Parathyroid adenoma (tissue), 2 donors: ENCODE data around the gene CA5A.
"Not testable (repeated sequence)": the region's sequence is repeated elsewhere in the genome, so short reads cannot be mapped to it uniquely, and the experiment has no call there.

ENCODE experiments used
- H2AFZ ChIP-seq: fragments of 300-600 bp; sonication (generic); one replicate; pipeline ENCODE4 v1.7.0; 2017; ENCODE audit warnings: antibody characterized with exemption, mild to moderate bottlenecking
- H3K27ac ChIP-seq: fragments of 300-600 bp; sonication (generic); one replicate; pipeline ENCODE4 v1.7.0; 2017
- H3K27me3 ChIP-seq: fragments of 300-600 bp; sonication (generic); one replicate; pipeline ENCODE4 v1.7.0; 2017; ENCODE audit warnings: low read length; ENCODE audit not compliant: control insufficient read depth, insufficient read depth
- H3K36me3 ChIP-seq: fragments of 300-600 bp; sonication (generic); one replicate; pipeline ENCODE4 v1.7.0; 2017; ENCODE audit warnings: low read length; ENCODE audit not compliant: control insufficient read depth, insufficient read depth
- H3K4me1 ChIP-seq: fragments of 300-600 bp; sonication (generic); one replicate; pipeline ENCODE4 v1.7.0; 2017; ENCODE audit warnings: control low read depth
- H3K4me2 ChIP-seq: fragments of 300-600 bp; sonication (generic); one replicate; pipeline ENCODE4 v1.7.0; 2017; ENCODE audit warnings: low read length
- H3K4me3 ChIP-seq: fragments of 300-600 bp; sonication (generic); one replicate; pipeline ENCODE4 v1.7.0; 2017; ENCODE audit warnings: low read depth, low read length
- H3K79me2 ChIP-seq: fragments of 300-600 bp; sonication (generic); one replicate; pipeline ENCODE4 v1.7.0; 2017; ENCODE audit warnings: control low read depth
- H3K9ac ChIP-seq: fragments of 300-600 bp; sonication (generic); one replicate; pipeline ENCODE4 v1.7.0; 2017; ENCODE audit warnings: mild to moderate bottlenecking
- H3K9me3 ChIP-seq: fragments of 300-600 bp; sonication (generic); one replicate; pipeline ENCODE4 v1.7.0; 2017; ENCODE audit warnings: low read length; ENCODE audit not compliant: control insufficient read depth
- CTCF ChIP-seq: fragments of 300-600 bp; sonication (generic); IDR thresholded peaks from one replicate; pipeline ENCODE4 v1.7.0; 2017; ENCODE audit warnings: antibody characterized with exemption, mild to moderate bottlenecking
- donor health status: primary hyperparathyroidism.

Gene CA5A

GRCh38 chr16:87936375-87937230, at the start of gene CA5A:
CA5A (minus strand) TSS chr16:87936529; CDS start chr16:87936450, 79 bp downstream.
- H3K4me2 ChIP-seq, result no peak within 1 kb of the TSS
- H3K4me1 ChIP-seq, result no peaks in the 10 kb centered on the region
- H3K9ac ChIP-seq, result no peak within 1 kb of the TSS
- no peak within 1 kb of the TSS for H3K27ac ChIP-seq
- no peaks in the 10 kb centered on the region for H3K9me3 ChIP-seq
- no peak within 1 kb of the TSS for H2AFZ ChIP-seq
- H3K27me3 ChIP-seq, result no peaks in the 10 kb centered on the region
- no peaks in the 10 kb centered on the region for H3K36me3 ChIP-seq
- no peaks in the 10 kb centered on the region for H3K79me2 ChIP-seq
- no peak for TF ChIP-seq CTCF
- H3K4me3 ChIP-seq, result no peak within 1 kb of the TSS

DNA sequence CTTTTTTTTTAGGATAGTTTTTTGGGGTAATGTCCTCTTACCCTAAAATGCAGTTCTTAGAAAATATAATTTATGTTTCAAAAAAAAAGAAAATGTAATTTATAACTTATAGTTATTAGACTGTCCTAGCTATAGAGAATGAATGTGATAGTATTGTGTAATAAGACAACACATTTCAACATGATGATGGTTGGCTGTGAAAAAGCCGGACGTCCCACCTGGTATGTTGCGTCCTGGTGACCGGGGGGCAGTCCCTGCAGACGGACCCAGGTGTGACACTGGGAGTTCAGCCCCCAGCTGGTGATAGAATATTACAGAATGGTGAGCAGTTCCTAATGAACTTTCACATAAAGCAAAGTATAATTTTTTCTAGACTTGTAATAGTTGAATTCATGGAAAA, 49.2 kb upstream of the CA5A start:
- H3K4me3 ChIP-seq, H3K36me3 ChIP-seq, H3K79me2 ChIP-seq, H3K9me3 ChIP-seq, H3K4me2 ChIP-seq, H2AFZ ChIP-seq, H3K9ac ChIP-seq, H3K27ac ChIP-seq, H3K27me3 ChIP-seq: not testable (repeated sequence)
- peaks cover 32% of the 10 kb centered on the region for H3K4me1 ChIP-seq

GRCh38 chr16:87984632-87985267, 48.4 kb upstream of the CA5A start:
- Histone ChIP-seq H3K36me3 (no peaks in the 10 kb centered on the region), H3K79me2 (no peaks in the 10 kb centered on the region), H3K4me3 (peak overlapping the region; percentile 31), H3K9ac (no peak overlapping the region), H3K4me2 (peak overlapping the region; percentile 59), H3K27me3 (no peaks in the 10 kb centered on the region), H3K4me1 (peaks cover 37% of the 10 kb centered on the region), H3K27ac (peak overlapping the region; percentile 89), H2AFZ (peak overlapping the region; percentile 30), H3K9me3 (no peaks in the 10 kb centered on the region)
- TF ChIP-seq CTCF, result no peak

GRCh38 chr16:87984180-87984579, 47.9 kb upstream of the CA5A start:
- H3K4me3 ChIP-seq, result peak overlapping the region; percentile 31
- H3K27ac ChIP-seq, result peak overlapping the region; percentile 89
- peak overlapping the region; percentile 59 for H3K4me2 ChIP-seq
- not testable (repeated sequence) for H3K9ac ChIP-seq, H3K79me2 ChIP-seq, H2AFZ ChIP-seq, H3K36me3 ChIP-seq, H3K27me3 ChIP-seq, H3K9me3 ChIP-seq
- H3K4me1 ChIP-seq, result peaks cover 37% of the 10 kb centered on the region

DNA sequence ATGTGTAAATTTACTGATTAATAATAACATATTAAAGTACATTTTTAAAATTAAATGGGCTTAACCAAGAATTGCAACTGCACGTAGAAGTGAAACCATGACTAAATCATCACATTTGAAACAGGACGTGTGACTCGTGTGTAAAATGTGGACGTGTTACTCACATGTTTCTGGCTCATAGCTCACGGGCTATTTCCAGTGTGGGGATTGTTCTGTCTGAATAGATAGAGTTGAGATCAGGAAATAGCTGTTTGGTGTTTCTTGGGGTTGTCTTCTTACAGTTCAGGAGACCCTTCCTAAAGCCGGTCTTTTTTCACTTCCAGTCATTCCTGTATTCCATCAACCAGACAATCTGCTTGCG, 47.4 kb upstream of the CA5A start:
- peaks cover 37% of the 10 kb centered on the region for H3K4me1 ChIP-seq
- H3K9me3 ChIP-seq, H3K9ac ChIP-seq, H2AFZ ChIP-seq, H3K4me2 ChIP-seq, H3K36me3 ChIP-seq, H3K27me3 ChIP-seq, H3K79me2 ChIP-seq, H3K4me3 ChIP-seq: not testable (repeated sequence)
- H3K27ac ChIP-seq, result peak overlapping the region; percentile 89

- H3K4me1 ChIP-seq, result peaks cover 37% of the 10 kb centered on the region
- H3K4me3 ChIP-seq, H3K27me3 ChIP-seq, H3K9ac ChIP-seq, H3K79me2 ChIP-seq, H3K9me3 ChIP-seq, H3K36me3 ChIP-seq, H2AFZ ChIP-seq, H3K4me2 ChIP-seq: not testable (repeated sequence)
- peak overlapping the region; percentile 89 for H3K27ac ChIP-seq
- TF ChIP-seq CTCF, result peak; percentile 55
These were observed 46.9 kb upstream of the CA5A start for GRCh38 chr16:87983072-87983736.
